Adrenal gland (tissue), 5 donors: ENCODE measurements around the gene LRRC56.

ENCODE experiments used
- CTCF ChIP-seq, 6 experiments: fragments of 450-650 bp in 4 of 6; fragments of 200-600 bp in 2 of 6; sonication (generic) in 1 of 6; IDR thresholded peaks; 1 replicate in 5 of 6; 2 replicates in 1 of 6; pipeline versions ENCODE4 v1.5.1 to v1.8.0; 2016 to 2021; ENCODE audit warnings: antibody characterized with exemption in 6 of 6, mild to moderate bottlenecking in 2 of 6, moderate library complexity in 1 of 6
- POLR2A ChIP-seq, 2 donors: fragments of 450-650 bp; IDR thresholded peaks; one replicate each; pipeline ENCODE4 v1.6.1; 2017; ENCODE audit warnings: antibody characterized with exemption in 2 of 2, mild to moderate bottlenecking in 2 of 2, moderate library complexity in 1 of 2
- donor health status: DM: no; HTN: no; CAD: no.

- no peak for TF ChIP-seq CTCF (IDR thresholded peaks at IDR 0.05)
- TF ChIP-seq POLR2A (IDR thresholded peaks at IDR 0.05): no peak
Measured at GRCh38 chr11:573146-573759, 35.9 kb downstream of the LRRC56 start.
